Lower lobe of right lung (tissue), 2 donors: Measurements from ENCODE around the gene MEIS1. TPM values are rescaled to one million over a fixed set of nuclear protein-coding genes. Genes with fewer than 3 reads are reported as not detected.

ENCODE experiments used
- ATAC-seq, 2 donors: fragments of 200-7000 bp; cut with Tn5 transposase; one replicate each; pipeline ENCODE4 v1.9.1; 2020 to 2022; ENCODE audit warnings: mild to moderate bottlenecking in 2 of 2, moderate library complexity in 2 of 2
- DNase-seq: peaks from one replicate; pipeline ENCODE4 v3.0.0-alpha.2; 2020
- H3K27ac ChIP-seq: fragments of 200-600 bp; one replicate; pipeline ENCODE4 v1.8.0; 2022
- H3K27me3 ChIP-seq: fragments of 200-600 bp; one replicate; pipeline ENCODE4 v1.8.0; 2022; ENCODE audit warnings: low read depth
- H3K36me3 ChIP-seq: fragments of 200-600 bp; one replicate; pipeline ENCODE4 v1.8.0; 2022; ENCODE audit warnings: mild to moderate bottlenecking
- H3K4me1 ChIP-seq: fragments of 200-600 bp; one replicate; pipeline ENCODE4 v1.8.0; 2022
- H3K4me3 ChIP-seq: fragments of 200-600 bp; one replicate; pipeline ENCODE4 v1.8.0; 2022; ENCODE audit warnings: mild to moderate bottlenecking
- H3K9me3 ChIP-seq: fragments of 200-600 bp; one replicate; pipeline ENCODE4 v1.8.0; 2022
- CTCF ChIP-seq: fragments of 200-600 bp; IDR thresholded peaks from one replicate; pipeline ENCODE4 v1.8.0; 2022; ENCODE audit warnings: antibody characterized with exemption, mild to moderate bottlenecking
- intact Hi-C: fragments of 100-400 bp; cut with DNase I; formaldehyde crosslinking; loops from one replicate; pipeline ENCODE4 v1.11.0; 2022
- total RNA-seq: library from RNA; stranded (reverse); fragmentation: NEBNext Ultra II Directional; extraction: Animal tissue kit (Norgen Biotek cat#: 25700); gene quantifications from one replicate; pipeline ENCODE4 v1.2.1, GENCODE V29; 2021
- donor health status: DM: no; HTN: yes; CAD: no; lungs with severe emphysema.

Gene MEIS1
- total RNA-seq, 1 donor from 2014 or later = 54.7 TPM

DNA sequence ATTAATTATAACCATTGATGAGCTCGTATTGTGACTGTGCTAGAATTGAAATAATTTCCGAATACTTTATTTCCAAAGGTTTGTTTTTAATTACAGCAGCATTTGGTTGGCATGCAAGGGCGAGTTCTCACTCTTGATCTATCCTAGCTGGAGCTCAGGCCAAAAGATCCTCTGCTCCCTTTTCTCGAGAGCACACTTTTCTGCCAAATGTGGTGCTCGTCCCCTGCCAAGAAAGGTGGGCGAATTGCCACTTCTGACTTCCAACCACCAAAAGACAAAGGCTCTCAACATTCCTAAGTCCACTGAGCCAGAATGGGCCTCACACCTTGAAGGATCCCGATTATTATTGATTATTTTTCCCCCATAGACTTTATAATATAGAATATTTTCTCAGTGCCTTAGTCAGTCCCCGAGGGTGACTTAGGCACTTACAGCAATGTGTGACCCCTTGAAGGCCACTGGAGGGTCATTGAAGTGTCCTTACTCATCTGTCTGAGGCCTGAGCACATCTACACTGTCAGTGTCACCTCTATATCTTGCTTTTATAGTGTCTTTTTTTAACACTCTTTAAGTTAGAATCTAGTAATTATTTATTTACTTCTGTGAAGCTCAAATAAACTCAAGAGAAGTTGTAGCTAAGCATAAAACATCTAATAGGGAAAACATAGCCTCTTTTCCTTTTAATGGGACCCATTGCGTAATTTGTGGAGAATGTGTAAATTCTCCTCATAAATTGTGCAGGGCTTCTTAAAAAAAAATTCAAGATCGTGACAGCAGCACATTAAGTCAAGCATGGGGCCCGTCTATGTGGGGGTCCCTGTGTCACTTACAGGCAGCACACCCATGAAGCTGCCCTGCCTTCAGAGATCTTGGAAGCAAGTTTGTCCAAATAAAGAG is 98.3 kb downstream of the MEIS1 start:
- H3K36me3 ChIP-seq = no peaks in the 10 kb centered on the region
- no peak for ATAC-seq
- H3K27me3 ChIP-seq = no peaks in the 10 kb centered on the region
- no peak for DNase-seq
- no peak for TF ChIP-seq CTCF
- H3K4me1 ChIP-seq = no peaks in the 10 kb centered on the region
- H3K4me3 ChIP-seq = no peak overlapping the region
- no peaks in the 10 kb centered on the region for H3K9me3 ChIP-seq
- H3K27ac ChIP-seq = no peak overlapping the region
- intact Hi-C loops = no loop called here

DNA sequence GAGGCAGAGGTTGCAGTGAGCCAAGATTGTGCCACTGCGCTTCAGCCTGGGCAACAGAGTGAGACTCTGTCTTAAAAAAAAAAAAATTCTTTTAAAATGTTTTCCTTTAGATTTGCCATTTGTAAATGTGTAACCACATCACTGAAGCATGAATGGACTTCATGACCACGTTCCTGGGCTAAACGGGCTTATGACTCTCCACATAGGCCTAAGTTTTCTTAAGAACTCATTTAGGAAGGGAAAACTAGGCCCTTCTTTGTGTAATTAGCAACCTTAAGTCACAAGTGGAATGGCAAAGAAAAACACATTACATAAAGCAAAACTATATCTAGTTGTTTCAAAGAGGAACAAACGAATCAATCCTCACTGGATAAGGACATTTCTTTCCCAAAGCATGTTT is 99.5 kb downstream of the MEIS1 start:
- no peak overlapping the region for H3K27ac ChIP-seq

DNA sequence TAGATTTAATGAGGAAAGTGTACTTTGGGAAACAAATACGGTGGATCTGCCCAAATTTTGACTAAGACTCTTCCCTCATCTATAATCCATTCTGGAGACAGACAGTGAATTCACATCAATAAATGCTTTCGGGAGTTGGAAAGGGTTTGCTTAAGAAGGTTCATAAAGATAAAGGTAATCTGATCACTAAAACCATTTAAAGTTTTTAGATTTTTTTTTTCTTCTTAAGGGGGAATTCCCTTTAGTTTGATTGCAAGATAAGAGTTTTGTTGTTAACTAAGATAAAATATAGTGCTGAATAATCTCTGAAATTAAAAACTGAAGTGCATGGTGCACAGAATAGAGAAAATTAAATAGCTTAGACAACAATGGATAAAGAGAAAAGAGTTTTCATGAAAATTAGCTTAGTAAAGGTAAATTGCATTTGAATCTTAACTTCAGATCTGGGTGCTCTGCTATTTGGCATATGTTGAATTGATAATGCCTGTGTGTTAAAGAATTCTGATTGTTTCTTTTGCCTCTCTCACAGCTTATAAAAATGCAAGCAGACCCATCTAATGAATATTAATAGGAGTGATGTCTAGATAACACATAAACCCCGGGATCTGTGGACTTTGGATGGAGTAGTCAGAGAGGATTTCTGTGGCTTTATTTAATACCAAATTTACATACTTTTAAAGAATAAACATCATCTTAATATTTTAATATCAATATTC is 100.8 kb downstream of the MEIS1 start:
- no peaks in the 10 kb centered on the region for H3K36me3 ChIP-seq
- intact Hi-C loops = no loop called here
- H3K9me3 ChIP-seq = no peaks in the 10 kb centered on the region
- ATAC-seq (no peak), DNase-seq (no peak)
- no peak overlapping the region for H3K27ac ChIP-seq
- H3K4me3 ChIP-seq = no peak overlapping the region
- H3K4me1 ChIP-seq = no peaks in the 10 kb centered on the region
- TF ChIP-seq CTCF = no peak
- H3K27me3 ChIP-seq = no peaks in the 10 kb centered on the region

More for the DNA sequence above, 99.5 kb downstream of the MEIS1 start:
- Histone ChIP-seq H3K36me3 (no peaks in the 10 kb centered on the region), H3K4me3 (no peak overlapping the region), H3K27me3 (no peaks in the 10 kb centered on the region), H3K4me1 (no peaks in the 10 kb centered on the region), H3K9me3 (no peaks in the 10 kb centered on the region)
- no peak for DNase-seq
- no peak for TF ChIP-seq CTCF
- ATAC-seq = no peak
- intact Hi-C loops = no loop called here

DNA sequence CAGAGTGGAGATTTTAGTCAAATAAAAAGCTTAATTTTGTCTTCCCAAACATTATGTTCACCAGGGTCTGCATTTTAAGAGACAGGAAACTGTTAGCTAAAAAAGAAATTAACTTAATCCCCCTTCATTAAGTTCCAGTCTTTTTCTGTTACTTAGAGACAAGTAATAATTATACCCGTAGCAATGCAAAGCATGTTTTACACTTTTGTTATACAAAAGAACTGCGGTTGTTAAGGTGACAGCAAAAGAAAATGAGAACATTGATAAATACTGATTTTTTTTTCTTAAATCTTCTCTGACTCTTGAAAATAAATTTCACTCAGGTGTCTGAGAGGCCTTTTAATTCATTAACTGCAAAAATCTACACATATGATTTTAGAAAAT is 101.4 kb downstream of the MEIS1 start:
- Histone ChIP-seq H3K27me3 (no peaks in the 10 kb centered on the region), H3K36me3 (no peaks in the 10 kb centered on the region), H3K4me1 (no peaks in the 10 kb centered on the region), H3K9me3 (no peaks in the 10 kb centered on the region), H3K4me3 (no peak overlapping the region), H3K27ac (no peak overlapping the region)
- no peak for ATAC-seq
- no peak for DNase-seq
- intact Hi-C loops = no loop called here
- TF ChIP-seq CTCF = no peak

DNA sequence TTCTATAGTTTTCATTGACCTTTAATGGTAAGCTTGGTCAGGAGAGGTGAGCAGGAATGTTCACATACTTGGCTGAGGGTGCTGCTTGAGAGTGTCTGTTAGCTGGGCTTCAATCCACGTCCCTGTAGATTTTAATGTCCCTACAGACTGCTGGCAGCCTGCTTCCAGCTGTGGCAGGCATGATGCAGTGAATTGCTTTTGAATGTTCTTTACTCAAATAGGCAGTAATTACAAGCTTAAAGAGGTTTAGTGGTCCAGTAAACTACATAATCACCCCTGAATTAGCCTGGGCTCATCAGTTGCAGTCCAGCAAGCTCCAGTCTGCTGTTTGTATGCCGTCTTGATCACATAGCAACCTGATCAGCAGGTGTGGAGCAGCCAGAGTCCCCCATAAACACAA is 102.1 kb downstream of the MEIS1 start:
- intact Hi-C loops = no loop called here
- no peaks in the 10 kb centered on the region for H3K9me3 ChIP-seq
- no peak overlapping the region for H3K27ac ChIP-seq

More for the DNA sequence above, 102.1 kb downstream of the MEIS1 start:
- H3K4me3 ChIP-seq = no peak overlapping the region
- no peaks in the 10 kb centered on the region for H3K4me1 ChIP-seq
- ATAC-seq (no peak), DNase-seq (no peak)
- no peaks in the 10 kb centered on the region for H3K36me3 ChIP-seq
- H3K27me3 ChIP-seq = no peaks in the 10 kb centered on the region
- no peak for TF ChIP-seq CTCF
